PC-9 (cell line): ENCODE data around the gene ZNF592. TPM values are rescaled to one million over a fixed set of nuclear protein-coding genes. Genes with fewer than 3 reads are reported as not detected.

Source experiments
- BruUV-seq: library from RNA; stranded (reverse); fragments of 400-500 nt; replicated peaks from 2 replicates; lab custom pipeline; 2021; lab: Mats Ljungman, UMichigan
- CTCF ChIA-PET: fragments of 300-600 bp; sonication (Branson Sonifier 250); formaldehyde crosslinking; loops from one replicate; lab custom pipeline; 2022; ENCODE audit warnings: antibody characterized with exemption; lab: Charles Lee
- POLR2A ChIA-PET: fragments of 300-600 bp; sonication (Branson Sonifier 250); formaldehyde crosslinking; loops from one replicate; lab custom pipeline; 2022; ENCODE audit warnings: antibody characterized with exemption; ENCODE audit not compliant: unreplicated experiment; lab: Charles Lee
- DNase-seq, 2 experiments: peaks; one replicate each; pipeline versions ENCODE4 v3.0.0 to v3.0.0-alpha.2; 2015 to 2022; ENCODE audit warnings: mixed read lengths in 1 of 2
- H2AFZ ChIP-seq: fragments of 200-600 bp; sonication (generic); 2 replicates; pipeline ENCODE4 v1.8.1; 2017; ENCODE audit warnings: antibody characterized with exemption
- H3F3A ChIP-seq: fragments of 200-600 bp; sonication (generic); 2 replicates; pipeline ENCODE4 v1.8.1; 2017; ENCODE audit warnings: antibody characterized with exemption, mild to moderate bottlenecking, low read depth; ENCODE audit not compliant: insufficient read depth
- H3K27ac ChIP-seq: fragments of 200-600 bp; sonication (generic); 2 replicates; pipeline ENCODE4 v1.6.1; 2016; ENCODE audit warnings: mixed run types
- H3K27me3 ChIP-seq: fragments of 200-600 bp; sonication (generic); 2 replicates; pipeline ENCODE4 v1.6.1; 2016; ENCODE audit warnings: low read depth, mixed run types; ENCODE audit not compliant: insufficient read depth
- H3K36me3 ChIP-seq: fragments of 200-600 bp; sonication (generic); 2 replicates; pipeline ENCODE4 v1.6.1; 2016; ENCODE audit warnings: low read depth, mixed run types
- H3K4me1 ChIP-seq: fragments of 200-600 bp; sonication (generic); replicated peaks from 2 replicates; pipeline ENCODE4 v1.6.1; 2016; ENCODE audit warnings: mixed run types; ENCODE audit not compliant: insufficient read depth
- H3K4me2 ChIP-seq: fragments of 200-600 bp; sonication (generic); 2 replicates; pipeline ENCODE4 v1.6.1; 2017; ENCODE audit warnings: mixed run types
- H3K4me3 ChIP-seq: fragments of 200-600 bp; sonication (generic); 2 replicates; pipeline ENCODE4 v1.6.1; 2016; ENCODE audit warnings: mixed run types
- H3K79me2 ChIP-seq: fragments of 200-600 bp; sonication (generic); 2 replicates; pipeline ENCODE4 v1.6.1; 2017; ENCODE audit warnings: low read depth, mixed run types
- H3K9me2 ChIP-seq: fragments of 200-600 bp; sonication (generic); 2 replicates; pipeline ENCODE4 v1.8.1; 2017; ENCODE audit warnings: mild to moderate bottlenecking; ENCODE audit not compliant: insufficient read depth
- H3K9me3 ChIP-seq: fragments of 200-600 bp; sonication (generic); 2 replicates; pipeline ENCODE4 v1.8.1; 2016; ENCODE audit warnings: low read depth; ENCODE audit not compliant: insufficient read depth
- H4K20me1 ChIP-seq: fragments of 200-600 bp; sonication (generic); 2 replicates; pipeline ENCODE4 v1.8.1; 2017; ENCODE audit not compliant: insufficient read depth
- CTCF ChIP-seq: fragments of 200-600 bp; sonication (generic); conservative IDR thresholded peaks from 2 replicates; pipeline ENCODE4 v1.6.1; 2017; ENCODE audit warnings: mixed run types, antibody characterized with exemption, mild to moderate bottlenecking, moderate library complexity
- EZH2 ChIP-seq: fragments of 200-600 bp; sonication (generic); IDR thresholded peaks from 2 replicates; pipeline ENCODE4 v1.8.0; 2017; ENCODE audit warnings: antibody characterized with exemption, low read depth
- intact Hi-C: fragments of 100-400 bp; cut with micrococcal nuclease; formaldehyde crosslinking; loops from one replicate; pipeline ENCODE4 v1.10.0; 2022; ENCODE audit not compliant: unreplicated experiment
- total RNA-seq: library from RNA; stranded (reverse); gene quantifications from 2 replicates; pipeline ENCODE4 v1.2.3, GENCODE V29; 2021

ZNF592 gene
- total RNA-seq, 1 experiment from 2014 or later: 27.5 TPM

GRCh38 chr15:84778194-84778593, 29.8 kb downstream of the ZNF592 start:
- H4K20me1 ChIP-seq: no peaks in the 10 kb centered on the region; the same call in 1 of the 2 replicates
- intact Hi-C loops: no loop called here
- no TSS peak for BruUV-seq

GRCh38 chr15:84780492-84780891, 32.1 kb downstream of the ZNF592 start:
- DNase-seq: no peak
- Histone ChIP-seq H3K4me3 (no peak overlapping the region), H4K20me1 (no peaks in the 10 kb centered on the region; the same call in 1 of the 2 replicates), H3K27ac (no peak overlapping the region), H3K9me2 (no peaks in the 10 kb centered on the region), H3K4me1 (no peaks in the 10 kb centered on the region), H3K79me2 (peaks cover 34% of the 10 kb centered on the region), H3K27me3 (no peaks in the 10 kb centered on the region), H3K36me3 (peaks cover 18% of the 10 kb centered on the region; the same call in 1 of the 2 replicates), H3F3A (no peaks in the 10 kb centered on the region), H3K9me3 (no peaks in the 10 kb centered on the region), H2AFZ (no peak overlapping the region), H3K4me2 (no peak overlapping the region)
- intact Hi-C loops: loop anchor here (10.0 kb wide), 1 partner anchor 126 kb away; the partner anchor contains the start of genes NMB and WDR73
- BruUV-seq: no TSS peak
- TF ChIP-seq EZH2 (no peak), CTCF (no peak)
- CTCF ChIA-PET: no interaction called here
- POLR2A ChIA-PET: no interaction called here

More at GRCh38 chr15:84778194-84778593, 29.8 kb downstream of the ZNF592 start:
- Histone ChIP-seq H3K36me3 (peaks cover 13% of the 10 kb centered on the region; the same call in 1 of the 2 replicates), H3K4me3 (no peak overlapping the region), H2AFZ (no peak overlapping the region), H3K9me2 (no peaks in the 10 kb centered on the region), H3K27ac (no peak overlapping the region), H3K4me1 (no peaks in the 10 kb centered on the region), H3K9me3 (no peaks in the 10 kb centered on the region), H3K27me3 (no peaks in the 10 kb centered on the region), H3F3A (no peaks in the 10 kb centered on the region), H3K4me2 (no peak overlapping the region), H3K79me2 (peaks cover 40% of the 10 kb centered on the region)
- TF ChIP-seq CTCF (no peak), EZH2 (no peak)
- ChIA-PET CTCF (no interaction called here), POLR2A (no interaction called here)
- no peak for DNase-seq

- no peak overlapping the region for H3K4me3 ChIP-seq
- no peaks in the 10 kb centered on the region for H3F3A ChIP-seq
- ChIA-PET POLR2A (no interaction called here), CTCF (no interaction called here)
- H3K79me2 ChIP-seq: peaks cover 34% of the 10 kb centered on the region
- no peak for DNase-seq
- no peak overlapping the region for H2AFZ ChIP-seq
- no TSS peak for BruUV-seq
- no peaks in the 10 kb centered on the region; the same call in 1 of the 2 replicates for H4K20me1 ChIP-seq
- no peak overlapping the region for H3K27ac ChIP-seq
- H3K9me2 ChIP-seq: no peaks in the 10 kb centered on the region
- H3K4me2 ChIP-seq: no peak overlapping the region
- H3K9me3 ChIP-seq: no peaks in the 10 kb centered on the region
- H3K36me3 ChIP-seq: peaks cover 14% of the 10 kb centered on the region; the same call in 1 of the 2 replicates
- TF ChIP-seq EZH2 (no peak), CTCF (no peak)
- intact Hi-C loops: loop anchor here (10.0 kb wide), 1 partner anchor 127 kb away; the partner anchor contains the start of genes NMB and WDR73
- H3K27me3 ChIP-seq: no peaks in the 10 kb centered on the region
- no peaks in the 10 kb centered on the region for H3K4me1 ChIP-seq
Measured at GRCh38 chr15:84781495-84781894, 33.1 kb downstream of the ZNF592 start.
